Measurements from ENCODE around the gene ABCB11. TPM values are rescaled to one million over a fixed set of nuclear protein-coding genes. Genes with fewer than 3 reads are reported as not detected.

Gene ABCB11
- total RNA-seq, 1 experiment from 2014 or later, result 0.05 TPM

DNA sequence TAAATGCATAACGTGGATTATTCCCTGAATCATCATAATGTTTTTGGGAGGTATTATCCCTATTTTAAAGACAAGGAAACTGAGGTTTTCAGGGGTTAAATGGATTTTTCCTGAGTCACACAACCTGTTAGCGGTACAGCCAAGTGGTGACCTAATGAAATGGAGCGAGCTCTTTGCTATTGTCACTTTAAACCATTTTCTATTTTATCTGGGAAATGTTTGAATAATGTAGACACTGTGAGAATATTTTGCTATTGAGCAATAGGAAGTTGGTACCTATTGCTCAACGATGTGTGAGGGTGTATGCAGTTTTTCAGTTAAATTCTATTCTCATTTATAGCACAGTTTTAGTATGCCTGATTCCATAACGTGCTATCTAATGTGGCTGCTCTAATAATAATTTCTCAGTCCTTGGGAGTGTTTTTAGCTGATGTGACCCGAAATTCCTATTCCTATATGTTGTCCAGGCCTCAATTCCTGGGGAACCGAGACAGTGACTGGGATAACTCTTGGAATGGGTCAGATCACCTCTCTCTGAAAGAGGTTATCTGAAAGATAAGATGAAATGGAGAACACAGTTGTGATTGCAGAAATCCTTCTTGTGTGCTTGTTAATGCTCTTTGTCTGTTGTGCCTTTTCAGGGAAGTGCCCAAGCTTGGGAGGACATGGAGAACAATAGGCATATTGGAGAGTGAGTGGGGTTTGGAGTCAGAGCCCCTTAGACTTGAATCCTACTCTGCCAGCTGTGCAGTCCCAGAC, 38.4 kb downstream of the ABCB11 start:
- TF ChIP-seq, protein P1, sequence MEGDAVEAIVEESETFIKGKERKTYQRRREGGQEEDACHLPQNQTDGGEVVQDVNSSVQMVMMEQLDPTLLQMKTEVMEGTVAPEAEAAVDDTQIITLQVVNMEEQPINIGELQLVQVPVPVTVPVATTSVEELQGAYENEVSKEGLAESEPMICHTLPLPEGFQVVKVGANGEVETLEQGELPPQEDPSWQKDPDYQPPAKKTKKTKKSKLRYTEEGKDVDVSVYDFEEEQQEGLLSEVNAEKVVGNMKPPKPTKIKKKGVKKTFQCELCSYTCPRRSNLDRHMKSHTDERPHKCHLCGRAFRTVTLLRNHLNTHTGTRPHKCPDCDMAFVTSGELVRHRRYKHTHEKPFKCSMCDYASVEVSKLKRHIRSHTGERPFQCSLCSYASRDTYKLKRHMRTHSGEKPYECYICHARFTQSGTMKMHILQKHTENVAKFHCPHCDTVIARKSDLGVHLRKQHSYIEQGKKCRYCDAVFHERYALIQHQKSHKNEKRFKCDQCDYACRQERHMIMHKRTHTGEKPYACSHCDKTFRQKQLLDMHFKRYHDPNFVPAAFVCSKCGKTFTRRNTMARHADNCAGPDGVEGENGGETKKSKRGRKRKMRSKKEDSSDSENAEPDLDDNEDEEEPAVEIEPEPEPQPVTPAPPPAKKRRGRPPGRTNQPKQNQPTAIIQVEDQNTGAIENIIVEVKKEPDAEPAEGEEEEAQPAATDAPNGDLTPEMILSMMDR (IDR thresholded peaks at IDR 0.05), result no peak
- TF ChIP-seq TCF7L2 (IDR thresholded peaks at IDR 0.05; ENCODE audit: low read depth, low read length) (no peak), POLR2AphosphoS5 (IDR thresholded peaks at IDR 0.05; ENCODE audit: low read depth, low read length) (no peak), SIN3A (IDR thresholded peaks at IDR 0.05; ENCODE audit: borderline replicate concordance, insufficient read depth, low read depth, low read length) (no peak)
- TF ChIP-seq, protein P2, sequence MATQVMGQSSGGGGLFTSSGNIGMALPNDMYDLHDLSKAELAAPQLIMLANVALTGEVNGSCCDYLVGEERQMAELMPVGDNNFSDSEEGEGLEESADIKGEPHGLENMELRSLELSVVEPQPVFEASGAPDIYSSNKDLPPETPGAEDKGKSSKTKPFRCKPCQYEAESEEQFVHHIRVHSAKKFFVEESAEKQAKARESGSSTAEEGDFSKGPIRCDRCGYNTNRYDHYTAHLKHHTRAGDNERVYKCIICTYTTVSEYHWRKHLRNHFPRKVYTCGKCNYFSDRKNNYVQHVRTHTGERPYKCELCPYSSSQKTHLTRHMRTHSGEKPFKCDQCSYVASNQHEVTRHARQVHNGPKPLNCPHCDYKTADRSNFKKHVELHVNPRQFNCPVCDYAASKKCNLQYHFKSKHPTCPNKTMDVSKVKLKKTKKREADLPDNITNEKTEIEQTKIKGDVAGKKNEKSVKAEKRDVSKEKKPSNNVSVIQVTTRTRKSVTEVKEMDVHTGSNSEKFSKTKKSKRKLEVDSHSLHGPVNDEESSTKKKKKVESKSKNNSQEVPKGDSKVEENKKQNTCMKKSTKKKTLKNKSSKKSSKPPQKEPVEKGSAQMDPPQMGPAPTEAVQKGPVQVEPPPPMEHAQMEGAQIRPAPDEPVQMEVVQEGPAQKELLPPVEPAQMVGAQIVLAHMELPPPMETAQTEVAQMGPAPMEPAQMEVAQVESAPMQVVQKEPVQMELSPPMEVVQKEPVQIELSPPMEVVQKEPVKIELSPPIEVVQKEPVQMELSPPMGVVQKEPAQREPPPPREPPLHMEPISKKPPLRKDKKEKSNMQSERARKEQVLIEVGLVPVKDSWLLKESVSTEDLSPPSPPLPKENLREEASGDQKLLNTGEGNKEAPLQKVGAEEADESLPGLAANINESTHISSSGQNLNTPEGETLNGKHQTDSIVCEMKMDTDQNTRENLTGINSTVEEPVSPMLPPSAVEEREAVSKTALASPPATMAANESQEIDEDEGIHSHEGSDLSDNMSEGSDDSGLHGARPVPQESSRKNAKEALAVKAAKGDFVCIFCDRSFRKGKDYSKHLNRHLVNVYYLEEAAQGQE (IDR thresholded peaks at IDR 0.05; ENCODE audit: insufficient read depth in 1 of 2, low read depth in 2 of 2, low read length in 1 of 2), result no peak
- DNase-seq (ENCODE audit: low read depth, low spot score) (no peak), ATAC-seq (no peak)
- ChIA-PET CTCF (no interaction called here), POLR2A (no interaction called here)
- intact Hi-C loops (cut with micrococcal nuclease; ENCODE audit: unreplicated experiment), result no loop called here
- in situ Hi-C loops (cut with HindIII; ENCODE audit: low pct_unique_long_range_greater_than_20kb, low sequenced_read_pairs), result no loop called here
- Histone ChIP-seq H3K9me3 (ENCODE audit: control insufficient read depth, insufficient read depth, low read depth, low read length) (no peaks in the 10 kb centered on the region), H3K27ac (ENCODE audit: low read length) (no peak overlapping the region), H3K4me1 (ENCODE audit: control insufficient read depth, insufficient read depth, low read length) (no peaks in the 10 kb centered on the region), H3K4me3 (ENCODE audit: low read depth in 2 of 2, low read length in 2 of 2) (no peak overlapping the region), H3K27me3 (ENCODE audit: control insufficient read depth, insufficient read depth, low read length) (peaks cover 2% of the 10 kb centered on the region), H3K36me3 (ENCODE audit: control insufficient read depth, insufficient read depth, low read length) (no peaks in the 10 kb centered on the region)
- no TSS peak for BruUV-seq (replicated peaks)

DNA sequence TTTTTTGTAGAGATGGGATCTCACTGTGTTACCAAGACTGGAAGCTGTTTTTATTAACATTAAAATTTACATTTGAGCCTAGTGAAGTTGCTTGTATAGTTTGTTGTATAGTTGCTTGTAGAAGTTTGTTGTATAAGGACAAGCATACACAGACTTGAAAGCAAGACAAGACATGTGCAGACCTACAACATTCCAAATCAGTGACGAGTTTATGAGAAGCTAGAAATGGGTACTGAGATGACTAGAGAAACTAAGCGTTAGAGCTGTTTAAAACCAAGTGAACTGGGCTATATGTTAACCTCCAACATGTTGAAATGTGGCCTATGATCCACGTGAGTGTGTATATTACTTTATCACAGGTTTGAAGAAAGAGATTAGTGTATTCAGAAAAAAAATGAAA, 39.1 kb downstream of the ABCB11 start:
- H3K27ac ChIP-seq (ENCODE audit: low read length), result no peak overlapping the region
- ChIA-PET POLR2A (no interaction called here), CTCF (no interaction called here)
- no peaks in the 10 kb centered on the region for H3K36me3 ChIP-seq (ENCODE audit: control insufficient read depth, insufficient read depth, low read length)
- DNase-seq (ENCODE audit: low read depth, low spot score) (no peak), ATAC-seq (no peak)
- no peaks in the 10 kb centered on the region for H3K4me1 ChIP-seq (ENCODE audit: control insufficient read depth, insufficient read depth, low read length)
- in situ Hi-C loops (cut with HindIII; ENCODE audit: low pct_unique_long_range_greater_than_20kb, low sequenced_read_pairs), result no loop called here
- H3K4me3 ChIP-seq (ENCODE audit: low read depth in 2 of 2, low read length in 2 of 2), result no peak overlapping the region
- peaks cover 2% of the 10 kb centered on the region for H3K27me3 ChIP-seq (ENCODE audit: control insufficient read depth, insufficient read depth, low read length)
- BruUV-seq (replicated peaks), result no TSS peak
- TF ChIP-seq POLR2AphosphoS5 (IDR thresholded peaks at IDR 0.05; ENCODE audit: low read depth, low read length) (no peak), SIN3A (IDR thresholded peaks at IDR 0.05; ENCODE audit: borderline replicate concordance, insufficient read depth, low read depth, low read length) (no peak), TCF7L2 (IDR thresholded peaks at IDR 0.05; ENCODE audit: low read depth, low read length) (no peak)
- TF ChIP-seq, protein P2 (IDR thresholded peaks at IDR 0.05; ENCODE audit: insufficient read depth in 1 of 2, low read depth in 2 of 2, low read length in 1 of 2), result no peak
- TF ChIP-seq, protein P1 (IDR thresholded peaks at IDR 0.05), result no peak
- H3K9me3 ChIP-seq (ENCODE audit: control insufficient read depth, insufficient read depth, low read depth, low read length), result no peaks in the 10 kb centered on the region
- intact Hi-C loops (cut with micrococcal nuclease; ENCODE audit: unreplicated experiment), result no loop called here
